ENCODE data around the gene SIRT4. TPM values are rescaled to one million over a fixed set of nuclear protein-coding genes. Genes with fewer than 3 reads are reported as not detected.
A peak's percentile ranks its signal among the peaks of the same experiment; 100 is the strongest.

Gene SIRT4
- total RNA-seq, 1 donor from 2014 or later, result not detected

GRCh38 chr12:120259418-120260202 lies 42.5 kb upstream of the SIRT4 start:
- no peaks in the 10 kb centered on the region for H3K9me3 ChIP-seq
- DNase-seq (ENCODE audit: extremely low spot score in 2 of 2), result no peak
- peaks cover 94% of the 10 kb centered on the region for H3K4me1 ChIP-seq
- peak overlapping the region; percentile 86 for H3K27ac ChIP-seq
- no peaks in the 10 kb centered on the region for H3K27me3 ChIP-seq
- no peak overlapping the region for H3K4me3 ChIP-seq
- intact Hi-C loops (cut with DNase I), result no loop called here
- no peaks in the 10 kb centered on the region for H3K36me3 ChIP-seq
- TF ChIP-seq CTCF (IDR thresholded peaks at IDR 0.05) (no peak), POLR2AphosphoS5 (IDR thresholded peaks at IDR 0.05; ENCODE audit: insufficient read depth in 1 of 2, low read depth in 1 of 2) (no peak), POLR2A (IDR thresholded peaks at IDR 0.05) (no peak)

- peak overlapping the region; percentile 86 for H3K27ac ChIP-seq
- no peaks in the 10 kb centered on the region for H3K36me3 ChIP-seq
- intact Hi-C loops (cut with DNase I), result no loop called here
- H3K9me3 ChIP-seq, result no peaks in the 10 kb centered on the region
- no peak overlapping the region for H3K4me3 ChIP-seq
- TF ChIP-seq POLR2AphosphoS5 (IDR thresholded peaks at IDR 0.05; ENCODE audit: insufficient read depth in 1 of 2, low read depth in 1 of 2) (no peak), POLR2A (IDR thresholded peaks at IDR 0.05) (no peak), CTCF (IDR thresholded peaks at IDR 0.05) (no peak)
- no peaks in the 10 kb centered on the region for H3K27me3 ChIP-seq
- peaks cover 95% of the 10 kb centered on the region for H3K4me1 ChIP-seq
- DNase-seq (ENCODE audit: extremely low spot score in 2 of 2), result no peak
Measured at GRCh38 chr12:120260607-120261006, 41.5 kb upstream of the SIRT4 start.

GRCh38 chr12:120261951-120262851 lies 39.9 kb upstream of the SIRT4 start:
- no peaks in the 10 kb centered on the region for H3K36me3 ChIP-seq
- DNase-seq (ENCODE audit: extremely low spot score in 2 of 2), result no peak
- TF ChIP-seq POLR2A (IDR thresholded peaks at IDR 0.05) (no peak), CTCF (IDR thresholded peaks at IDR 0.05) (no peak), POLR2AphosphoS5 (IDR thresholded peaks at IDR 0.05; ENCODE audit: insufficient read depth in 1 of 2, low read depth in 1 of 2) (no peak)
- peak overlapping the region; percentile 86 for H3K27ac ChIP-seq
- peaks cover 84% of the 10 kb centered on the region for H3K4me1 ChIP-seq
- intact Hi-C loops (cut with DNase I), result no loop called here
- peak overlapping the region; percentile 69 to 94 for H3K4me3 ChIP-seq
- H3K27me3 ChIP-seq, result no peaks in the 10 kb centered on the region
- no peaks in the 10 kb centered on the region for H3K9me3 ChIP-seq

GRCh38 chr12:120262852-120263747 lies 39.0 kb upstream of the SIRT4 start:
- H3K9me3 ChIP-seq, result no peaks in the 10 kb centered on the region
- peak overlapping the region; percentile 86 for H3K27ac ChIP-seq
- no peak for DNase-seq (ENCODE audit: extremely low spot score in 2 of 2)
- H3K4me3 ChIP-seq, result peak overlapping the region; percentile 69 to 94
- no peaks in the 10 kb centered on the region for H3K27me3 ChIP-seq
- no peaks in the 10 kb centered on the region for H3K36me3 ChIP-seq
- intact Hi-C loops (cut with DNase I), result no loop called here
- peaks cover 75% of the 10 kb centered on the region for H3K4me1 ChIP-seq
- TF ChIP-seq CTCF (IDR thresholded peaks at IDR 0.05) (no peak), POLR2A (IDR thresholded peaks at IDR 0.05) (no peak), POLR2AphosphoS5 (IDR thresholded peaks at IDR 0.05; ENCODE audit: insufficient read depth in 1 of 2, low read depth in 1 of 2) (no peak)

Data from vagina (tissue), 2 donors.